PFSK-1 (cell line): ENCODE data around the gene ZNF718.

ENCODE experiments used
- FOXP2 ChIP-seq: optimal IDR thresholded peaks from 2 replicates; pipeline ENCODE3; 2011; ENCODE audit warnings: borderline replicate concordance, control low read depth, inconsistent platforms; ENCODE audit not compliant: insufficient read depth; ENCODE audit errors: extremely low read length, extremely low read depth
- POLR2AphosphoS5 ChIP-seq: IDR thresholded peaks from 2 replicates; pipeline ENCODE4 v1.6.1; 2012; ENCODE audit warnings: low read depth, mild to moderate bottlenecking, control low read depth, low read length, moderate library complexity
- REST ChIP-seq, 2 experiments: IDR thresholded peaks; 2 replicates each; pipeline versions ENCODE4 v1.6.1 to v1.8.0; 2011 to 2012; ENCODE audit warnings: low read depth in 2 of 2, low read length in 2 of 2, control low read depth in 1 of 2, inconsistent platforms in 1 of 2, mild to moderate bottlenecking in 1 of 2, moderate library complexity in 1 of 2; ENCODE audit not compliant: insufficient read depth in 1 of 2
- SIN3A ChIP-seq: IDR thresholded peaks from 2 replicates; pipeline ENCODE4 v1.6.1; 2012; ENCODE audit warnings: mild to moderate bottlenecking, low read length, moderate library complexity, borderline replicate concordance; ENCODE audit not compliant: insufficient read depth
- TAF1 ChIP-seq: IDR thresholded peaks from 2 replicates; pipeline ENCODE4 v1.6.1; 2012; ENCODE audit warnings: low read length, control low read depth, borderline replicate concordance; ENCODE audit not compliant: insufficient read depth

The ZNF718 gene

GRCh38 chr4:114149-114548 lies 10.2 kb upstream of the ZNF718 start:
- TF ChIP-seq FOXP2 (no peak), SIN3A (no peak), TAF1 (no peak), REST (IDR thresholded peaks at IDR 0.05; ENCODE audit: insufficient read depth in 1 of 2, low read depth in 2 of 2, low read length in 2 of 2) (no peak), POLR2AphosphoS5 (no peak)

DNA sequence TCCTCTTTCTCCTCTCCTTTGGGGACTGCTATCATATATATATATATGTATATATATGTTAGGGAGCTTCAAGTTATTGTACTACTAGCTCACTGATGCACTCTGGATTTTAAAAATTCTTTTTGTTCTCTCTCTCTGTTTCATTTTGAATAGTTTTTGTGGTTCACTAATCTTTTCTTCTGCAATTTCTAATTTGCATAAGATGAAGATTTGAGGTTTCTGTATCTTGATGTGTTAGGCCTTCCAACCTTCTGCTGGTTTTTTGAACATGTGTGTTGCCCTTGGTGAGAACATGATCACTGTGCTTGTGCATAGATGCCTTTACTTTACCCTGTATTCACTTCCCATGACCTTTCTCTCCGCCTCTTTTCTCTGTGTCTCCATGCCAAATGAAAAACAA lies 7.8 kb upstream of the ZNF718 start:
- TF ChIP-seq SIN3A (no peak), REST (IDR thresholded peaks at IDR 0.05; ENCODE audit: insufficient read depth in 1 of 2, low read depth in 2 of 2, low read length in 2 of 2) (no peak), TAF1 (no peak), POLR2AphosphoS5 (no peak), FOXP2 (no peak)

DNA sequence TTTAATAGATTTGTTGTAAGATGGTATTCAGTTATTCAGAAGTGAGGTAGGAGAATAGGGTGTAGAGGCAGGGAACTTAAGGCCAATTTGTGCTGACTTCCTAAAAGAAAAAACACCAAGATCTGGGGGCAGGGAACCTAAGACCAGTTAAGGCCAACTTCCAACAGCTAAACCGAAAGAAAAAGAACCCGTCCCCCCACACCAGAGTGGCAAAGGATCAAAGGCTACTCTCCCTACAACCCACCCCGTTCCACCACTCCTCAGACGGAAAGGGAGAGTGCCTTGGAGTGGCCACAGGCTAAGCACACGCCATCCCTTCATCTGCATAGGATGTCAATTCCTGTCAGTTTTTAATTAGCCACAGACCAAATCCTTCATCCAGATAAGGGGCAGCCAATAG lies 3.7 kb upstream of the ZNF718 start:
- no peak for TF ChIP-seq REST (IDR thresholded peaks at IDR 0.05; ENCODE audit: insufficient read depth in 1 of 2, low read depth in 2 of 2, low read length in 2 of 2)
- TF ChIP-seq POLR2AphosphoS5 = no peak

DNA sequence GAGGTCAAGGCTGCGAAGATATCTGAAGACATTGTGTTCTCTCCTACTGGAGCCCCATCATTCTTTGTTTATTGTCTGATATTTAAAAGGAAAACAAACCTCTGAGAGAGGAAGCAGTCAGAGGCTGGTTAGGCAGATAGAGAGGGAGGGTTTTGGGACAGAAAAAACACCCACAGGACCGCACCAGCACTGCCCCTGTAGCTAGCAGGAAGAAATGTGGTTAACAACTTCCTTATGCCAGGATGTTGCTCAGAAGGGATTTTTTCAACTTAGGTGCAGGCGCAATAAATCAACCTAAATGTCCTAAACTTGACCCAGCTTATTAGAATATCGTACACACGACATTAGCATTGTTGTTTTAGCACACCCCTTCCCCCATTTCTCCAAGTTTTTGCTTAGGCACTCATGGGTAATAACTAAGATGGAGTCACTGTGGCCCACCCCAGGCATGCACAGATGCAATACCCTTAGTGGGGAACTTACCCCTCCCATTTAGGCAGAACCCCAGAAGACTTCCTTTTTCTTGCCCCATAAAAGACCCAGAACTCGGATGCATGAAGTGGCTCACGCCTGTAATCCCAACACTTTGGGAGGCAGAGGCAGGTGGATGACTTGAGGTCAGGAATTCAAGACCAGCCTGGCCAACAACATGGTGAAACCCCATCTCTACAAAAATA lies 2.8 kb upstream of the ZNF718 start:
- TF ChIP-seq FOXP2 (no peak), SIN3A (no peak), REST (IDR thresholded peaks at IDR 0.05; ENCODE audit: insufficient read depth in 1 of 2, low read depth in 2 of 2, low read length in 2 of 2) (no peak), TAF1 (no peak), POLR2AphosphoS5 (no peak)

DNA sequence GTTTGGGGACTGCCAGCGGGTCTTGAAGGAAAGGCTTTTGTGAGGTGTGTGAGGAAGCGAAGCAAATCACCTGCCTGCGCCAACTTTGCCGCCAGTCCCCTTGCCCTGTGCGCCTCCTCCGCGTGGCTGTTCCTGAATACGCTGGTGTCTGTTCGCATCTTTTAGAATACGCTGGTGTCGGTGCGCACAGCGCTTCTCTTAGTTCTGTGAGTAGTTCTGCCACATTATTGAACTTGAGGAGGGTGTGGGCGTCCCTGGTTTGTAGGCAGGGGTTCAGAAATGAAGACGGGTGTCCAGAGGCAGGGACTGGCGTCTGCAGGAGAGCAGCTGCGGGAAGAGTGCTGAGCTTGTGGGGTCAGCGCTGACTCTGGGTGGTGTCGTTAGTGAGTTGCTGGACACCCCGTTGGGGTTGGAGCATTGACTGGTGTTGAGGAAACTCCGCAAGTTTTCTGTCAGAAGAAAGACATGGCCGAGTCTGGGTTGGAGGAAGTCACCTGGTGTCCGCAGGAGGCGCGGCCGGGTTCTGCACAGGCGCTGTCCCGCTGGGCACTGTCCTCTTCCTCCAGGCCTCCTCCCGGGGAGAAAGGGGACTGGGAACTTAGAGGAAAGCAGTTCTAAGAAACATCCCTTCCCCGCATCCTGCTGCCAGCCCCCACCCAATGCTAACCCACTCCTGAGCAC lies 930 bp downstream of the ZNF718 start:
- no peak for TF ChIP-seq SIN3A
- TF ChIP-seq REST (IDR thresholded peaks at IDR 0.05; ENCODE audit: insufficient read depth in 1 of 2, low read depth in 2 of 2, low read length in 2 of 2) = no peak
- TF ChIP-seq POLR2AphosphoS5 = no peak
- TF ChIP-seq TAF1 = no peak
- TF ChIP-seq FOXP2 = no peak
